Smooth muscle cell (in vitro differentiated cells): ENCODE results near the gene MAST4. TPM values are rescaled to one million over a fixed set of nuclear protein-coding genes. Genes with fewer than 3 reads are reported as not detected.

Source experiments
- DNase-seq: peaks from one replicate; lab custom pipeline; 2025; ENCODE audit not compliant: unreplicated experiment; lab: John Stamatoyannopoulos, UW
- H2AFZ ChIP-seq: fragments of 200-600 bp; sonication (generic); 2 replicates; pipeline ENCODE4 v1.6.0; 2016; ENCODE audit warnings: antibody characterized with exemption, low read depth, mild to moderate bottlenecking
- H3F3A ChIP-seq: fragments of 200-600 bp; sonication (generic); 2 replicates; pipeline ENCODE4 v1.6.0; 2017; ENCODE audit warnings: antibody characterized with exemption, low read depth
- H3K27ac ChIP-seq: fragments of 200-600 bp; sonication (generic); 2 replicates; pipeline ENCODE4 v1.5.1; 2016; ENCODE audit warnings: low read depth, mild to moderate bottlenecking
- H3K27me3 ChIP-seq: fragments of 200-600 bp; sonication (generic); 2 replicates; pipeline ENCODE4 v1.6.1; 2016; ENCODE audit warnings: low read depth, mild to moderate bottlenecking
- H3K36me3 ChIP-seq: fragments of 200-600 bp; sonication (generic); 2 replicates; pipeline ENCODE4 v1.5.1; 2016; ENCODE audit warnings: low read depth
- H3K4me1 ChIP-seq: fragments of 200-600 bp; sonication (generic); 2 replicates; pipeline ENCODE4 v1.5.1; 2016; ENCODE audit warnings: low read depth
- H3K4me2 ChIP-seq: fragments of 200-600 bp; sonication (generic); 2 replicates; pipeline ENCODE4 v1.6.0; 2016; ENCODE audit warnings: mild to moderate bottlenecking
- H3K4me3 ChIP-seq: fragments of 200-600 bp; sonication (generic); 2 replicates; pipeline ENCODE4 v1.5.1; 2016; ENCODE audit warnings: mild to moderate bottlenecking
- H3K79me2 ChIP-seq: fragments of 200-600 bp; sonication (generic); 2 replicates; pipeline ENCODE4 v1.6.0; 2016; ENCODE audit warnings: low read depth, mild to moderate bottlenecking
- H3K9ac ChIP-seq: fragments of 200-600 bp; sonication (generic); 2 replicates; pipeline ENCODE4 v1.6.0; 2016; ENCODE audit warnings: low read depth
- H3K9me3 ChIP-seq: fragments of 200-600 bp; sonication (generic); replicated peaks from 2 replicates; pipeline ENCODE4 v1.5.1; 2016; ENCODE audit warnings: low read depth
- H4K20me1 ChIP-seq: fragments of 200-600 bp; sonication (generic); 2 replicates; pipeline ENCODE4 v1.6.0; 2016; ENCODE audit warnings: low read depth
- WGBS: methylation state at CpG from one replicate; pipeline ENCODE4 v1.1.7; 2016; ENCODE audit warnings: low lambda C conversion rate; 5-methylcytosine and 5-hydroxymethylcytosine counted together
- polyA plus RNA-seq: library from polyadenylated mRNA; unstranded; fragments of >200 nt; fragmentation: Nextera tagmentation; extraction: Ambion mirVana; gene quantifications from 2 replicates; pipeline ENCODE4 v1.2.1, GENCODE V29; 2016
- total RNA-seq: library from RNA; depleted of rRNA; stranded (reverse); fragments of >200 nt; gene quantifications from 2 replicates; pipeline ENCODE4 v1.2.3, GENCODE V29; 2014
- TF ChIP-seq, protein P1 (sequence below): fragments of 200-600 bp; sonication (generic); IDR thresholded peaks from 2 replicates; pipeline ENCODE4 v1.5.1; 2017; ENCODE audit warnings: borderline replicate concordance, mild to moderate bottlenecking, antibody characterized with exemption; ENCODE audit not compliant: insufficient read depth, poor library complexity, severe bottlenecking

Gene MAST4
- total and polyA plus RNA-seq, 2 experiments from 2014 or later: 6.3 to 24.0 TPM

DNA sequence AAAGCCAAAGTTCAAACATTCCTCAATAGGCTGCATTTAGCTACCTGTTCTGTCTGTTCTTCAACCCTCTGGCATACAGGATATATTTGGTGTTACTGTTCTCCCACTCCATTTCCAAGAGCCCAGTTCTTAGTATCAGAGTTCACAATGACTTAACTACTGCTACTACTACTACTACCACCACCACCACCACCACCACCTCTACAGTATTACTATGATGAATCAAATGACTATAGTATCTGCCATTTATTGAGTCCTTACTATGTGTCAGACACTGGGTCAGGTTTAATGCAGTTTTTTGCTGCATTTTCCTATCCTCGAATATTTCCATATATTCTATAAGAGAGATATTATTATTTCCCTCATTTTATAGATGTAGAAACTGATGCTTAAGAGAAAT, 601.3 kb downstream of the MAST4 start:
- no peaks in the 10 kb centered on the region for H3F3A ChIP-seq
- TF ChIP-seq, protein P1, sequence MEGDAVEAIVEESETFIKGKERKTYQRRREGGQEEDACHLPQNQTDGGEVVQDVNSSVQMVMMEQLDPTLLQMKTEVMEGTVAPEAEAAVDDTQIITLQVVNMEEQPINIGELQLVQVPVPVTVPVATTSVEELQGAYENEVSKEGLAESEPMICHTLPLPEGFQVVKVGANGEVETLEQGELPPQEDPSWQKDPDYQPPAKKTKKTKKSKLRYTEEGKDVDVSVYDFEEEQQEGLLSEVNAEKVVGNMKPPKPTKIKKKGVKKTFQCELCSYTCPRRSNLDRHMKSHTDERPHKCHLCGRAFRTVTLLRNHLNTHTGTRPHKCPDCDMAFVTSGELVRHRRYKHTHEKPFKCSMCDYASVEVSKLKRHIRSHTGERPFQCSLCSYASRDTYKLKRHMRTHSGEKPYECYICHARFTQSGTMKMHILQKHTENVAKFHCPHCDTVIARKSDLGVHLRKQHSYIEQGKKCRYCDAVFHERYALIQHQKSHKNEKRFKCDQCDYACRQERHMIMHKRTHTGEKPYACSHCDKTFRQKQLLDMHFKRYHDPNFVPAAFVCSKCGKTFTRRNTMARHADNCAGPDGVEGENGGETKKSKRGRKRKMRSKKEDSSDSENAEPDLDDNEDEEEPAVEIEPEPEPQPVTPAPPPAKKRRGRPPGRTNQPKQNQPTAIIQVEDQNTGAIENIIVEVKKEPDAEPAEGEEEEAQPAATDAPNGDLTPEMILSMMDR: no peak
- no peaks in the 10 kb centered on the region for H3K36me3 ChIP-seq
- no peaks in the 10 kb centered on the region for H3K27me3 ChIP-seq
- H3K4me1 ChIP-seq: no peaks in the 10 kb centered on the region
- H3K4me3 ChIP-seq: no peak overlapping the region
- H3K4me2 ChIP-seq: no peak overlapping the region
- no peaks in the 10 kb centered on the region for H3K79me2 ChIP-seq
- H3K9me3 ChIP-seq: no peaks in the 10 kb centered on the region
- H4K20me1 ChIP-seq: no peaks in the 10 kb centered on the region
- no peak overlapping the region for H3K27ac ChIP-seq
- no peak for DNase-seq
- WGBS: 93% methylated on average over 1 of the region's 1 CpG
- H3K9ac ChIP-seq: no peak overlapping the region
- no peak overlapping the region for H2AFZ ChIP-seq

DNA sequence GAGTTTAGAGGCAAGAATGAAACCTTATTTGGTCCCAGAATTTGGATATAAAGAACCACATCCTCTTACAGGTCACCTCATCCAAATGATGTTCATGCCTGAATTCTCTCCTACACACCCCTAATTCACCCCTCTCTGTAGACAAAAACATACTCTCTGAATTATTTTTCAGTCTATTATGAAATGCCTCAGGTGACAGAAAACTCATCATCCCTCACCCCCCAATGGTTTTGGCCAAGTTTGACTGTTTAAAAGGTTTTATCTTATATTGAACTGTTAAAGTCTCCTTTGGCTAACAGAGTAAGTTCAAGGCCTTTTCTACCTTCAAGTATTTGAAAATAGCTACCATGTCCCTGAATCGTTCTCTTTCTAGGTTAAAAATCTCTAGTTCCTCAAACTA, 602.7 kb downstream of the MAST4 start:
- TF ChIP-seq, protein P1: no peak
- Histone ChIP-seq H2AFZ (no peak overlapping the region), H3K4me1 (no peaks in the 10 kb centered on the region), H3K27ac (no peak overlapping the region), H3K36me3 (no peaks in the 10 kb centered on the region), H3K4me3 (no peak overlapping the region), H3K79me2 (no peaks in the 10 kb centered on the region), H3K4me2 (no peak overlapping the region), H3K9me3 (no peaks in the 10 kb centered on the region), H3K27me3 (no peaks in the 10 kb centered on the region), H3F3A (no peaks in the 10 kb centered on the region), H4K20me1 (no peaks in the 10 kb centered on the region), H3K9ac (no peak overlapping the region)
- WGBS: 83% methylated on average over 1 of the region's 1 CpG
- DNase-seq: no peak

DNA sequence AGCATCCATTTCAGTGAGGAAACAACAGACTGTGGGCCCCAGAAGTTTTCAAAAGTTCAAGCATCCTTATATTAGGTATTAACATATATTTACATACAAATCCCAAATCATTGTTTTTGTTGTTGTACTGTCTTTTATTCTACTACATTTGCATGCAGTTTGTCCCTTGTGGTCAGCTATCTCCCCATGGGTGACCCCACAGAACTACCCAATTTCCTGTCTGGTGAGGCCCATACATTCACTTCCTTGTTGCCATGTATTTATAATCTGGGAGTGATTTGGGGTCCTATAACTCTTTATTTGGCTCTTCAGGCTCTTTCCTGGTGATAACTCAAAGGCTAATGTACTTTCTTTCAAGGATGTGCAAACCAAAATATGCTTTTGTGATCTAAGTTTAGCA, 603.7 kb downstream of the MAST4 start:
- Histone ChIP-seq H3K4me1 (no peaks in the 10 kb centered on the region), H3K4me2 (no peak overlapping the region), H3K27me3 (no peaks in the 10 kb centered on the region), H3K79me2 (no peaks in the 10 kb centered on the region), H3K27ac (no peak overlapping the region), H3K4me3 (no peak overlapping the region), H3K9me3 (no peaks in the 10 kb centered on the region), H2AFZ (no peak overlapping the region), H4K20me1 (no peaks in the 10 kb centered on the region), H3K36me3 (no peaks in the 10 kb centered on the region), H3F3A (no peaks in the 10 kb centered on the region), H3K9ac (no peak overlapping the region)
- DNase-seq: no peak
- TF ChIP-seq, protein P1: no peak

DNA sequence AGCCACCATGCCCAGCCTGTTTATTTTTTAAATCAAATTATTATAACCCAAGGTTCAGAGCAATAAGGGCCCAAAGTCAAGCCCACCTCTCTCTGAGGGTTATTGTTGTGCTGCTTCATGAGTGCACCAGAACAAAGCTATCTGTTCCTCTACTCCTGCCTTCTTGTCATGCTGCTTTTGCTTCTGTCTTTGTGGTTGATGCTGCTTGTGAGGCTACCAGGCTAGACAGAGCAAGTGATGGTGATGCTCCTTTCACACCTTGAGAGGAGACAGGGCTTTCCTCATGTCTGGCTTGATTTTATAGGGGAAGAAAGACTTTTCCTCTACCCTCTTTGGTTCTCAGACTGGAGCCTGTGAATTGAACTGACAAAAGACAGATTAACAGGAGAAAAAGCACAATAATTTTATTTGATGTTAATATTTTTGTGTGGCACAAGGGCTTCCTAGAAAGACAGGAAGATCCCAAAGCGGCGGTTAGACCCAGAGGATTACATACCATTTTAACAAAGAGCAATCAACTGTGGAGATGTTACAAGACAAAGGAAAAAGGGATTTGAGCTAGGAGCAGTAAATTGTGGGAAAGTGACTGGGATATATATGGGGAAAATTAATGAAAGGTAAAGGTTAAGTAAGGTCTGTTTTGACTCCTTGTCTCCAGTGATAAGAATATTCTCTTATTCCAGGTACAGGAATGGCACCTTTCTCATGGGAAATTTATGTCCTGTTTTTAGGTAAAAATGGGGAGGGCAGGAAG, 604.8 kb downstream of the MAST4 start:
- Histone ChIP-seq H3K4me2 (no peak overlapping the region), H3K9me3 (no peaks in the 10 kb centered on the region), H3F3A (no peaks in the 10 kb centered on the region), H2AFZ (no peak overlapping the region), H3K27me3 (no peaks in the 10 kb centered on the region), H3K79me2 (no peaks in the 10 kb centered on the region), H3K27ac (no peak overlapping the region), H3K36me3 (no peaks in the 10 kb centered on the region), H4K20me1 (no peaks in the 10 kb centered on the region), H3K9ac (no peak overlapping the region), H3K4me3 (no peak overlapping the region), H3K4me1 (no peaks in the 10 kb centered on the region)
- TF ChIP-seq, protein P1: no peak
- no peak for DNase-seq
- 96% methylated on average over 2 of the region's 2 CpGs for WGBS
